Medulla oblongata (tissue), 1 donor: ENCODE results near the gene PDE4B.
"Not testable (repeated sequence)": the region's sequence is repeated elsewhere in the genome, so short reads cannot be mapped to it uniquely, and the experiment has no call there.

Experiments
- DNase-seq: peaks from one replicate; pipeline ENCODE4 v3.0.0-alpha.2; 2015; ENCODE audit errors: extremely low spot score

The PDE4B gene

GRCh38 chr1:66050633-66051032, 257.9 kb downstream of the PDE4B start:
- peak; percentile 16 for DNase-seq

GRCh38 chr1:66055092-66055491, 262.4 kb downstream of the PDE4B start:
- no peak for DNase-seq

- not testable (repeated sequence) for DNase-seq
Measured at GRCh38 chr1:66057448-66057847, 264.8 kb downstream of the PDE4B start.

- no peak for DNase-seq
Measured at GRCh38 chr1:66058558-66058957, 265.9 kb downstream of the PDE4B start.

GRCh38 chr1:66067219-66067618, 274.5 kb downstream of the PDE4B start:
- DNase-seq, result not testable (repeated sequence)

GRCh38 chr1:66069976-66070876, 277.5 kb downstream of the PDE4B start:
- DNase-seq, result no peak

GRCh38 chr1:66073388-66073787, 280.7 kb downstream of the PDE4B start:
- DNase-seq, result no peak

- DNase-seq, result no peak
Measured at GRCh38 chr1:66074147-66074546, 281.5 kb downstream of the PDE4B start.

- DNase-seq, result no peak
Measured at GRCh38 chr1:66078412-66078811, 285.7 kb downstream of the PDE4B start.

- no peak for DNase-seq
Measured at GRCh38 chr1:66083003-66083402, 290.3 kb downstream of the PDE4B start.

- DNase-seq, result no peak
Measured at GRCh38 chr1:66084442-66084841, 291.7 kb downstream of the PDE4B start.

- DNase-seq, result no peak
Measured at GRCh38 chr1:66085600-66085999, 292.9 kb downstream of the PDE4B start.

- no peak for DNase-seq
Measured at GRCh38 chr1:66088787-66089186, 296.1 kb downstream of the PDE4B start.

- DNase-seq, result peak; percentile 41
Measured at GRCh38 chr1:66090859-66091457, 298.3 kb downstream of the PDE4B start.

- no peak for DNase-seq
Measured at GRCh38 chr1:66095190-66095589, 302.5 kb downstream of the PDE4B start.

GRCh38 chr1:66100959-66101358, 308.3 kb downstream of the PDE4B start:
- DNase-seq, result not testable (repeated sequence)

- DNase-seq, result not testable (repeated sequence)
Measured at GRCh38 chr1:66104076-66104475, 311.4 kb downstream of the PDE4B start.

GRCh38 chr1:66108624-66109023, 315.9 kb downstream of the PDE4B start:
- DNase-seq, result no peak

- no peak for DNase-seq
Measured at GRCh38 chr1:66112744-66113400, 320.2 kb downstream of the PDE4B start.

- no peak for DNase-seq
Measured at GRCh38 chr1:66119148-66119547, 326.5 kb downstream of the PDE4B start.

- no peak for DNase-seq
Measured at GRCh38 chr1:66124670-66125069, 332.0 kb downstream of the PDE4B start.

GRCh38 chr1:66128641-66129040, 335.9 kb downstream of the PDE4B start:
- DNase-seq, result not testable (repeated sequence)

GRCh38 chr1:66132324-66132723, 339.6 kb downstream of the PDE4B start:
- no peak for DNase-seq
